ENCODE results near the gene MAFB. TPM values are rescaled to one million over a fixed set of nuclear protein-coding genes. Genes with fewer than 3 reads are reported as not detected.

The MAFB gene
- total RNA-seq, 1 experiment from 2014 or later, result 0.85 TPM

DNA sequence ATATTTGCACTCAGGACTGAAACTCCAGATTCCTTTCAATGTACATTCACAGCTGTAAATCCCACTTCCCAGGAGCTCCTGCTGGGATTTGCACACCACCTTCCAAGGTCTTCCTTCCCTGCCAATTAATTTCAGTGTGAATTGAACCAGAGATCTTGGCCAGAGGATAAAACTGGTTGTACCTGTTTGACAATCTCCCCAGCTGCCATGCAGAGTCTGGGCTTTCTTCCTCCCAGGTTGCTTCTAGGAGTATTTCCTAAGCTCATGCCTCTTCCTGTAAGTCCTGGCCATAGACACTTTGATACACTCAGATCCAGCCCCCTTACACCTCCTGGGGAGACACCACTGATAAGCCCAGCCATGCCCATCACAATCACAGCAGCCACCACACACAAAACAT is 15.6 kb downstream of the MAFB start:
- TF ChIP-seq, protein P1, sequence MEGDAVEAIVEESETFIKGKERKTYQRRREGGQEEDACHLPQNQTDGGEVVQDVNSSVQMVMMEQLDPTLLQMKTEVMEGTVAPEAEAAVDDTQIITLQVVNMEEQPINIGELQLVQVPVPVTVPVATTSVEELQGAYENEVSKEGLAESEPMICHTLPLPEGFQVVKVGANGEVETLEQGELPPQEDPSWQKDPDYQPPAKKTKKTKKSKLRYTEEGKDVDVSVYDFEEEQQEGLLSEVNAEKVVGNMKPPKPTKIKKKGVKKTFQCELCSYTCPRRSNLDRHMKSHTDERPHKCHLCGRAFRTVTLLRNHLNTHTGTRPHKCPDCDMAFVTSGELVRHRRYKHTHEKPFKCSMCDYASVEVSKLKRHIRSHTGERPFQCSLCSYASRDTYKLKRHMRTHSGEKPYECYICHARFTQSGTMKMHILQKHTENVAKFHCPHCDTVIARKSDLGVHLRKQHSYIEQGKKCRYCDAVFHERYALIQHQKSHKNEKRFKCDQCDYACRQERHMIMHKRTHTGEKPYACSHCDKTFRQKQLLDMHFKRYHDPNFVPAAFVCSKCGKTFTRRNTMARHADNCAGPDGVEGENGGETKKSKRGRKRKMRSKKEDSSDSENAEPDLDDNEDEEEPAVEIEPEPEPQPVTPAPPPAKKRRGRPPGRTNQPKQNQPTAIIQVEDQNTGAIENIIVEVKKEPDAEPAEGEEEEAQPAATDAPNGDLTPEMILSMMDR (conservative IDR thresholded peaks at IDR 0.05), result no peak
- Histone ChIP-seq H2AFZ (ENCODE audit: low read length) (no peak overlapping the region), H3K27me3 (ENCODE audit: insufficient read depth, low read length) (peaks cover 2% of the 10 kb centered on the region; the same call in 1 of the 2 replicates), H3K9me3 (ENCODE audit: control insufficient read depth, low read depth, low read length) (no peaks in the 10 kb centered on the region), H4K20me1 (ENCODE audit: control insufficient read depth, insufficient read depth, insufficient read length) (peaks cover 2% of the 10 kb centered on the region), H2BK15ac (ENCODE audit: low read depth, low read length) (no peak overlapping the region), H4K91ac (ENCODE audit: insufficient read length, low read depth, low read length) (no peak overlapping the region), H3K9ac (ENCODE audit: extremely low read depth, insufficient read length, low read length) (no peak overlapping the region), H3K79me1 (ENCODE audit: insufficient read depth, low read depth, low read length, poor library complexity, severe bottlenecking) (no peaks in the 10 kb centered on the region), H3K14ac (ENCODE audit: insufficient read depth, low read length) (no peak overlapping the region), H3K27ac (ENCODE audit: insufficient read length, low read depth, low read length) (no peak overlapping the region), H3K4ac (ENCODE audit: low read depth, low read length) (no peak overlapping the region), H3K23ac (ENCODE audit: insufficient read length, low read depth, low read length) (no peak overlapping the region), H4K8ac (replicated peaks; ENCODE audit: insufficient read length, low read depth, low read length) (no peak overlapping the region), H3K56ac (ENCODE audit: insufficient read length, low read depth, low read length) (no peak overlapping the region), H2BK120ac (ENCODE audit: low read depth, low read length, poor library complexity, severe bottlenecking) (no peak overlapping the region), H3T11ph (ENCODE audit: low read length) (no peak overlapping the region), H2BK5ac (ENCODE audit: insufficient read length, low read length) (no peak overlapping the region), H3K18ac (ENCODE audit: insufficient read length, low read depth, low read length) (no peak overlapping the region), H3K23me2 (ENCODE audit: insufficient read length, low read depth, low read length, poor library complexity, severe bottlenecking) (no peaks in the 10 kb centered on the region), H3K79me2 (ENCODE audit: insufficient read depth, low read length) (no peaks in the 10 kb centered on the region), H3K4me1 (ENCODE audit: insufficient read depth, low read length) (peaks cover 9% of the 10 kb centered on the region; the same call in 1 of the 2 replicates), H2BK20ac (ENCODE audit: low read depth, low read length, poor library complexity, severe bottlenecking) (no peak overlapping the region), H2AK5ac (ENCODE audit: insufficient read length, low read length) (no peak overlapping the region), H2BK12ac (ENCODE audit: insufficient read length, low read depth, low read length) (no peak overlapping the region), H3K4me2 (ENCODE audit: insufficient read depth, insufficient read length, low read length) (no peak overlapping the region), H4K5ac (ENCODE audit: insufficient read length, low read depth, low read length) (no peak overlapping the region)
- Mint-ChIP-seq H3K27me3 (ENCODE audit: low read depth) (peaks cover 46% of the 10 kb centered on the region), H3K4me3 (no peak overlapping the region), H3K27ac (no peak overlapping the region), H3K36me3 (ENCODE audit: insufficient read depth in 1 of 3, low read depth in 3 of 3) (peaks cover 0 to 2% (median 0%) of the 10 kb centered on the region in 3 experiments; a peak in 1 of 7 replicates), H3K9me3 (no peaks in the 10 kb centered on the region), H3K4me1 (peaks cover 9 to 15% of the 10 kb centered on the region in 2 experiments)
- no peak for DNase-seq
